ENCODE data around the gene LMOD3. TPM values are rescaled to one million over a fixed set of nuclear protein-coding genes. Genes with fewer than 3 reads are reported as not detected.

LMOD3 gene
- total RNA-seq, 1 experiment from 2014 or later: not detected

DNA sequence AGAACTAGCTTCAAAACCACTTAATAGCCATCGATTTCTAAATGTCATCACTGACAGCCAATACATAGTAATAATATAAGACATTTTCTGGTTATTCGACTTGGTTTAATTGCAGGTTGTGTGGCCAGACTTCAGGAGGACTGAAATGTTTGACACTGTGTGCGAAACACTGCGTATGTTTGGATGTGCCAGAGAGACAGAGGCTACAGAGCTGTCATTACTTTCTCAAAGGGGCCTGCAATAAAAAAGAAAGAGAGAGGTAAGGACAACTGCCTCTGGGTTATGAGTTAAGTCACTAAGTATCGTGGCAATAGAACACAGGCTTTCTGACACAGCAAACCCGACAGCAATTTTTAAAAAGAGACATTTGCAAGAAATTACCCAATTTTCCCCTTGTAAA is 882 bp downstream of the LMOD3 start:
- peaks cover 27% of the 10 kb centered on the region for H3K4me1 Mint-ChIP-seq (ENCODE audit: low read depth, unreplicated experiment)
- H3K27ac Mint-ChIP-seq (ENCODE audit: unreplicated experiment): no peak overlapping the region
- H3K9me3 Mint-ChIP-seq (ENCODE audit: low read depth, unreplicated experiment): peaks cover 2% of the 10 kb centered on the region
- no peaks in the 10 kb centered on the region for H3K27me3 Mint-ChIP-seq (ENCODE audit: unreplicated experiment)
- no peak for DNase-seq
- peaks cover 5% of the 10 kb centered on the region for H3K36me3 Mint-ChIP-seq (ENCODE audit: insufficient read depth, unreplicated experiment)
- TF ChIP-seq, protein P1, sequence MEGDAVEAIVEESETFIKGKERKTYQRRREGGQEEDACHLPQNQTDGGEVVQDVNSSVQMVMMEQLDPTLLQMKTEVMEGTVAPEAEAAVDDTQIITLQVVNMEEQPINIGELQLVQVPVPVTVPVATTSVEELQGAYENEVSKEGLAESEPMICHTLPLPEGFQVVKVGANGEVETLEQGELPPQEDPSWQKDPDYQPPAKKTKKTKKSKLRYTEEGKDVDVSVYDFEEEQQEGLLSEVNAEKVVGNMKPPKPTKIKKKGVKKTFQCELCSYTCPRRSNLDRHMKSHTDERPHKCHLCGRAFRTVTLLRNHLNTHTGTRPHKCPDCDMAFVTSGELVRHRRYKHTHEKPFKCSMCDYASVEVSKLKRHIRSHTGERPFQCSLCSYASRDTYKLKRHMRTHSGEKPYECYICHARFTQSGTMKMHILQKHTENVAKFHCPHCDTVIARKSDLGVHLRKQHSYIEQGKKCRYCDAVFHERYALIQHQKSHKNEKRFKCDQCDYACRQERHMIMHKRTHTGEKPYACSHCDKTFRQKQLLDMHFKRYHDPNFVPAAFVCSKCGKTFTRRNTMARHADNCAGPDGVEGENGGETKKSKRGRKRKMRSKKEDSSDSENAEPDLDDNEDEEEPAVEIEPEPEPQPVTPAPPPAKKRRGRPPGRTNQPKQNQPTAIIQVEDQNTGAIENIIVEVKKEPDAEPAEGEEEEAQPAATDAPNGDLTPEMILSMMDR (IDR thresholded peaks at IDR 0.05; ENCODE audit: unreplicated experiment): no peak
- CTCF ChIA-PET: interaction anchor here (1.0 to 1.2 kb wide), 2 partner anchors 37 to 303 kb away, joined by 3 to 4 read pairs; partner anchors contain the start of gene ARL6IP5
- intact Hi-C loops (cut with micrococcal nuclease; ENCODE audit: unreplicated experiment): loop anchor here (1.0 to 5.0 kb wide), 3 partner anchors 185 to 551 kb away; no protein-coding TSS in a partner anchor
- no peak overlapping the region for H3K4me3 Mint-ChIP-seq (ENCODE audit: low read depth, unreplicated experiment)
- BruUV-seq (replicated peaks): no TSS peak

DNA sequence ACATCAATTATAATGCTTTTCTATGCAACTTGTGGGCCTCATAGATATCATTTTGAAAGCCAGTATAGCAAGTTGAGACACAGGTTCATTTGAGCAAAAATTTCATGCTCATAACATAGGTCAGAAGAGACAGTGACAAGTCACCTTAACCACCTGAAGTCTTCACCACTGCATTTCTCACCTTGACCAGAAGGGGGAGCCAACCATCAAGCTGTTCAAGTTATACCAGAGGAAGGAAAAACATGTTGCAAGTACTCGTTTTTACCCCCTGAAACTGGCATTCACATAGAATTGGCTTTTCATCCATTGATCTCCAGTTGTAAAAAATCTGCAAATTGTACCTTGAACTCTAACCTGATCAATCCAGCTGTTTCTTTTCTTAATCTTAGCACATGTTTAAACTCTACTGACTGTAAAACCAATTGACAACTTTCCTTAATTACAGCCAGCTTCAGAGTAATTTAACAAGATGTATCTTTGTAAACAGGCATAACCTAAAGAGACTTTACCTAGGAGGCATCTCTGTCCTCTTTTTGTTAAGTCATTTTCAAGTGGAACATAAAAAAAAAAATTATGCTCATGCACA is 1.4 kb downstream of the LMOD3 start:
- Mint-ChIP-seq H3K36me3 (ENCODE audit: insufficient read depth, unreplicated experiment) (peaks cover 5% of the 10 kb centered on the region), H3K27me3 (ENCODE audit: unreplicated experiment) (no peaks in the 10 kb centered on the region), H3K4me3 (ENCODE audit: low read depth, unreplicated experiment) (no peak overlapping the region), H3K27ac (ENCODE audit: unreplicated experiment) (no peak overlapping the region), H3K4me1 (ENCODE audit: low read depth, unreplicated experiment) (peaks cover 29% of the 10 kb centered on the region), H3K9me3 (ENCODE audit: low read depth, unreplicated experiment) (peaks cover 2% of the 10 kb centered on the region)
- CTCF ChIA-PET: interaction anchor here (1.0 to 1.2 kb wide), 2 partner anchors 36 to 304 kb away, joined by 3 to 4 read pairs; partner anchors contain the start of gene ARL6IP5
- intact Hi-C loops (cut with micrococcal nuclease; ENCODE audit: unreplicated experiment): loop anchor here (1.0 to 5.0 kb wide), 3 partner anchors 185 to 551 kb away; no protein-coding TSS in a partner anchor
- BruUV-seq (replicated peaks): no TSS peak
- TF ChIP-seq, protein P1 (IDR thresholded peaks at IDR 0.05; ENCODE audit: unreplicated experiment): peak; percentile 60
- DNase-seq: peak; percentile 85

GRCh38 chr3:69119681-69120080 is 2.7 kb downstream of the LMOD3 start:
- CTCF ChIA-PET: no interaction called here
- Mint-ChIP-seq H3K4me1 (ENCODE audit: low read depth, unreplicated experiment) (peaks cover 36% of the 10 kb centered on the region), H3K27me3 (ENCODE audit: unreplicated experiment) (no peaks in the 10 kb centered on the region), H3K36me3 (ENCODE audit: insufficient read depth, unreplicated experiment) (peaks cover 5% of the 10 kb centered on the region), H3K9me3 (ENCODE audit: low read depth, unreplicated experiment) (peaks cover 2% of the 10 kb centered on the region), H3K27ac (ENCODE audit: unreplicated experiment) (no peak overlapping the region), H3K4me3 (ENCODE audit: low read depth, unreplicated experiment) (no peak overlapping the region)
- DNase-seq: no peak
- no TSS peak for BruUV-seq (replicated peaks)
- intact Hi-C loops (cut with micrococcal nuclease; ENCODE audit: unreplicated experiment): loop anchor here (5.0 kb wide), 1 partner anchor 553 kb away; no protein-coding TSS in a partner anchor
- TF ChIP-seq, protein P1 (IDR thresholded peaks at IDR 0.05; ENCODE audit: unreplicated experiment): no peak

DNA sequence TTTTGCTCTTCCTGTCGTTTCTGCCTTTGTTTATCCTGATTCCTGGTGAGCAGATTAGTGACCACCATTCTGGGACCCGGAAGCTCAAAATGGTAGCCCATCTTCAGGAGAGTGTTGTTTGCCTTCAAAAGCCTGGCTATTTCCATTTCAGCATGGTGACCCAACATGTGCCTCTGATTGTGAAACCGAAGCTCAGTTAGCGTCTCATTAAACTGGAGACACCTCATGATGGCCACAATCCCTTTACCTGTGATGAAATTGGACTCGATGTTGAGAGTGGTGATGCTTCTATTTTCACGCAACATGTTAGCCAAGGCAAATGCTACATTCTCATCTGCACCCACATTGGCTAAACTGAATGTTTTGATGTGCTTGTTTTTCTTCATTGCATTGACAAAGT is 3.3 kb downstream of the LMOD3 start:
- TF ChIP-seq, protein P1 (IDR thresholded peaks at IDR 0.05; ENCODE audit: unreplicated experiment): no peak
- CTCF ChIA-PET: interaction anchor here (0.6 kb wide), 1 partner anchor 267 kb away, joined by 3 read pairs; no protein-coding TSS in a partner anchor
- no peak for DNase-seq
- intact Hi-C loops (cut with micrococcal nuclease; ENCODE audit: unreplicated experiment): no loop called here
- Mint-ChIP-seq H3K4me1 (ENCODE audit: low read depth, unreplicated experiment) (peaks cover 36% of the 10 kb centered on the region), H3K36me3 (ENCODE audit: insufficient read depth, unreplicated experiment) (peaks cover 5% of the 10 kb centered on the region), H3K27ac (ENCODE audit: unreplicated experiment) (no peak overlapping the region), H3K27me3 (ENCODE audit: unreplicated experiment) (no peaks in the 10 kb centered on the region), H3K9me3 (ENCODE audit: low read depth, unreplicated experiment) (peaks cover 2% of the 10 kb centered on the region), H3K4me3 (ENCODE audit: low read depth, unreplicated experiment) (no peak overlapping the region)
- BruUV-seq (replicated peaks): no TSS peak
